Middle frontal gyrus (tissue), 1 donor: ENCODE results near the gene PLPPR3.
"Not testable (repeated sequence)": the region's sequence is repeated elsewhere in the genome, so short reads cannot be mapped to it uniquely, and the experiment has no call there.

ENCODE experiments used
- DNase-seq: peaks from one replicate; pipeline ENCODE4 v3.0.0-alpha.2; 2015; ENCODE audit warnings: low spot score; ENCODE audit errors: extremely low spot score

PLPPR3 gene

DNA sequence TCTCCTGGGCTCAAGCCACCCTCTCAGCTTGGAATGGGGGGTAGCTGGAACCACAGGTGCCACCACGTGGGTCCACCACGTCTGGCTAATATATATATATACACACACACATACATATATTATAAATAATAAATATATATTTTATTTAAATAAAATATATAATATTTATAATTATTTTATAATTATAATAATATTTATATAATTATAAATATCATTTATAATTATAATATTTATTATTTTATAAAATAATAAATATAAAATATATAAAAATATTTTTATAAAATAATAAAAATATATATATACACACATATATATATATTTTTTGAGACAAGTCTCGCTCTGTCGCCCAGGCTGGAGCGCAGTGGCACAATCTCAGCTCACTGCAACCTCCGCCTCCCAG is 32.8 kb upstream of the PLPPR3 start:
- DNase-seq, result no peak

DNA sequence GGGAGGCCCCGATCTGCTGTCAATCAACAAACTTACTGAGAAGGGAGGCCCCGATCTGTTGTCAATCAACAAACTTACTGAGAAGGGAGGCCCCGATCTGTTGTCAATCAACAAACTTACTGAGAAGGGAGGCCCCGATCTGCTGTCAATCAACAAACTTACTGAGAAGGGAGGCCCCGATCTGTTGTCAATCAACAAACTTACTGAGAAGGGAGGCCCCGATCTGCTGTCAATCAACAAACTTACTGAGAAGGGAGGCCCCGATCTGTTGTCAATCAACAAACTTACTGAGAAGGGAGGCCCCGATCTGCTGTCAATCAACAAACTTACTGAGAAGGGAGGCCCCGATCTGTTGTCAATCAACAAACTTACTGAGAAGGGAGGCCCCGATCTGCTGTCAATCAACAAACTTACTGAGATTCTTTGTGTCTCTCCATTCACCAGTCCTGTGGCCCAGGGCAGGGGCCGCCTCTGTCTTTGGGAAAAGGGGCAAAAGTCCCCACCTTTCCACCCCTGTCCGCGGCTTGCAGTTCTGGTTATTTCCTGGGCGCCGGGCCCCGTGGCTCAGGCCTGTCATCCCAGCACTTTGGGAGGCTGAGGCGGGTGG is 32.0 kb upstream of the PLPPR3 start:
- not testable (repeated sequence) for DNase-seq

DNA sequence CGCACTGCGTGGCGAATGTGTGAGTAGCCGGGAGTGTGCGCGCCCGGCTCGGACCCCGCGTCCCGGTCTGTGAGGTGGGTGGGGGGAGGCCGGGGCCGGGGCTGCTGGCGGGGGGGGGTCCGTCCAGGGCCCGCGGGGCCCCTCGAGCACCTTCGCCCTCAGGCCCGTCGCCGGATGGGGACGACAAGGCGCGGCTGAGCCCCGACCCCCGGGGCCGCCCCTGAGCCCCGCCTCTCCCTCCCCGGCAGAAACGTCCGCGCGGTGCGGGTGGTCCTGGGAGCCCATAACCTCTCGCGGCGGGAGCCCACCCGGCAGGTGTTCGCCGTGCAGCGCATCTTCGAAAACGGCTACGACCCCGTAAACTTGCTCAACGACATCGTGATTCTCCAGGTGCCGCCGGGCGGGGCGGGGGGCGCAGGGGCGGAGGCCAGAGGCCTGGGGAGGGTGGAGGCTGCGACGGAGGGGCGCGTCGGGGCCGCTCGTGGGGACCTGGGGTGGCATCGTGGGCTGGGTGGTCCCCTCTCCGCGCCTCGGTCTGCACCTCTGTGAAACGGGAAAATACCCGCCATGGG is 31.3 kb upstream of the PLPPR3 start:
- no peak for DNase-seq

DNA sequence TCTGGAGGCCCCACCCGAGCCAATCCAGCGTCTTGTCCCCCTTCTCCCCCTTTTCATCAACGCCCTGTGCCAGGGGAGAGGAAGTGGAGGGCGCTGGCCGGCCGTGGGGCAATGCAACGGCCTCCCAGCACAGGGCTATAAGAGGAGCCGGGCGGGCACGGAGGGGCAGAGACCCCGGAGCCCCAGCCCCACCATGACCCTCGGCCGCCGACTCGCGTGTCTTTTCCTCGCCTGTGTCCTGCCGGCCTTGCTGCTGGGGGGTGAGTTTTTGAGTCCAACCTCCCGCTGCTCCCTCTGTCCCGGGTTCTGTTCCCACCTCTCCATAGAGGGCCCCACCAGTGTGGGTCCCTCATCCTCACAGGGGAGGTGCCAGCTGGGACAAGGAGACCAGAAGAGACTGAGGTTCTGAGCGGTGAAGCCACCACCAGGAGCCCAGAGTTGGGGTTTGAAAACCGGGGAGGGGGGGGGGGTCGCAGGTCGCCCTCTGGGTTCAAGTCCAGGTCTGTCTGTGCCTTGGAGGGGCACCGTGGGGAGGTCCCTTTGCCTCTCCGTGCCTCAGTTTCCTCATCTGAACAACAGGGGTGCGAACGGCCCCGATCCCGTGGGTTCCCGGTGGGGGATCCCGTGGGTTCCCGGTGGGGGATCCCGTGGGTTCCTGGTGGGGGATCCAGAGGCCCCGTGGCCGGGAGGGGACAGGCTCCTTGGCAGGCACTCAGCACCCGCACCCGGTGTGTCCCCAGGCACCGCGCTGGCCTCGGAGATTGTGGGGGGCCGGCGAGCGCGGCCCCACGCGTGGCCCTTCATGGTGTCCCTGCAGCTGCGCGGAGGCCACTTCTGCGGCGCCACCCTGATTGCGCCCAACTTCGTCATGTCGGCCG is 30.6 kb upstream of the PLPPR3 start, which contains the start of gene ELANE:
Gene ELANE, plus strand, starts transcription at position 168 of the 878 bp plus-strand sequence. Its CDS starts 26 bp downstream, at position 194.
- DNase-seq, result no peak

DNA sequence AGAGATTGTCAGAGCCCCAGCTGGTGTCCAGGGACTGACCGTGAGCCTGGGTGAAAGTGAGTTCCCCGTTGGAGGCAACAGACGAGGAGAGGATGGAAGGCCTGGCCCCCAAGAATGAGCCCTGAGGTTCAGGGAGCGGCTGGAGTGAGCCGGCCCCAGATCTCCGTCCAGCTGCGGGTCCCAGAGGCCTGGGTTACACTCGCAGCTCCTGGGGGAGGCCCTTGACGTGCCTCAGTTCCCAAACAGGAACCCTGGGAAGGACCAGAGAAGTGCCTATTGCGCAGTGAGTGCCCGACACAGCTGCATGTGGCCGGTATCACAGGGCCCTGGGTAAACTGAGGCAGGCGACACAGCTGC is 29.2 kb upstream of the PLPPR3 start:
- no peak for DNase-seq

DNA sequence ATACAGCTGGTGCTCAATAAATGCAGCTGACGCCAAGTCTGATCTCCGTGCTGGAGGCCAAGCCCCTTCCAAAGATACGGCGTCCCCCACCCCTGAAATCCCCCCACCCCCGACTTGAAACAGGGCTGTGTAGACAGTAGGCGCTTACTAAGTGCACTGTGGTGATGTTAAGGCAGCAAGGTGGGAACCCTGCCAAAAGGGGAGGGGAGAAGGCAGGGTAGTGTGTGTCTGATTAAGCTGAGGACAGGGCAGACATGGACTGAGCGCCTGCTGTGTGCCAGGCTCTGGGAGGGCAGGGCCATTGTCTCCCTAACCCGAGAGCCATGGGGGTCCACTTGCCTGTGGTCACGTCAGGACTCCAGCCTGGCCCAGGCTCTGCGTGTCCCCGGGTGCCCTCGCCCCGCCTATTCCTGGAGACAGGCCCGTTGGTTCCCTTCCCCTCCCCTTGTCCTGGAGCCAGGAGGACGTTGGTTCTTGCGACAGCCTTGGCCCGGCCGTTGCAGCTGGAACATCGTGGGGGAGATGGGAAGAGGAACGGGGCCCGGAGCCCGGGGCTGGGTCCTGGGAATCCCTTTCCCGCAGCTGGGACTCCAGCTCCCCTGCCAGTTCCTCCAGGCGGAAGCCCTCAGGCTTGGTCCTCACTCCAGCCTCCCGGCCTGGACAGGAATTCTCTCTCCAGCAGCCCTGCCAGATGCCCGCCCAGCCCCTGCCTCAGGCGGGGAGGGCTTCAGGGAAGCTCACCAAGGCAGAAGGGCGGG is 28.6 kb upstream of the PLPPR3 start:
- no peak for DNase-seq

DNA sequence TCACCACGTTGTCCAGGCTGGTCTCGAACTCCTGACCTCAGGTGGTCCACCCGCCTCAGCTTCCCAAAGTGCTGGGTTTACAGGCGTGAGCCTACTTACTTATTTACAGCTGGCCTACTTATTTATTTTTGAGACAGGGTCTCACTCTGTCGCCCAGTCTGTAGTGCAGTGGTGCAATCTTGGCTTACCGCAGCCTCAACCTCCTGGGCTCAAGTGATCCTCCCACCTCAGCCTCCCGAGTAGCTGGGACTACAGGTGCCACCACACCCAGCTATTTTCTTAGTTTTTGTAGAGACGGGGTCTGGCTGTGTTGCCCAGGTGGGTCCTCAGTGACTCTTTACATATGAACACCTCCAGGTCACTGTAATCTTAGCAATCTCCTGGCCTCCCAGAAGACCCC is 27.4 kb upstream of the PLPPR3 start:
- DNase-seq, result not testable (repeated sequence)

DNA sequence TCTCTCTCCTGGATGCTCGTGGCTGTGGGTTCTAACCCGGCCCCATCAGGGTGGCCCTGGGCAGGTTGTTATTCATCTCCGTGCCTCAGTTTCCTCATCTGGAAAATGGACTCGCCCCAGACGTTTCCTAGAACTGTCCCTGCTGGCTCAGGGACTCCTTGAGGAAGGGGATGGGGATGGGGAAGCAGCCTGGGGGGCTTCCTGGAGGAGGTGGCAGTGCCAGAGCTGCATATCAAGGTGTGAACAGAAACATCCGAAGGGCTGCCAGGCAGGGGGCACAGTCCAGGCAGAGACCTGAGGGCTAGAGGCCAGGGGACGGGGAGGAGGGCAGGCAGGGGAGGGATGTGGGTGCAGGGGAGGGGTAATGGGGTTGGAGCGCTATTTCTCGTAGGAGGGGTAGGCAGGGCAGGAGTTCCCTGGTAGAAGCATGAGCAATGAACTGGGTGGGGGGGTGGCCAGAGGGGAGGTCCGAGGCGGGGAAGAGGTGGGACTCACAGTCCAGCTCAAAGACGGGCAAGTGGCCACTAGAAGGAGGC is 26.7 kb upstream of the PLPPR3 start:
- DNase-seq, result no peak

DNA sequence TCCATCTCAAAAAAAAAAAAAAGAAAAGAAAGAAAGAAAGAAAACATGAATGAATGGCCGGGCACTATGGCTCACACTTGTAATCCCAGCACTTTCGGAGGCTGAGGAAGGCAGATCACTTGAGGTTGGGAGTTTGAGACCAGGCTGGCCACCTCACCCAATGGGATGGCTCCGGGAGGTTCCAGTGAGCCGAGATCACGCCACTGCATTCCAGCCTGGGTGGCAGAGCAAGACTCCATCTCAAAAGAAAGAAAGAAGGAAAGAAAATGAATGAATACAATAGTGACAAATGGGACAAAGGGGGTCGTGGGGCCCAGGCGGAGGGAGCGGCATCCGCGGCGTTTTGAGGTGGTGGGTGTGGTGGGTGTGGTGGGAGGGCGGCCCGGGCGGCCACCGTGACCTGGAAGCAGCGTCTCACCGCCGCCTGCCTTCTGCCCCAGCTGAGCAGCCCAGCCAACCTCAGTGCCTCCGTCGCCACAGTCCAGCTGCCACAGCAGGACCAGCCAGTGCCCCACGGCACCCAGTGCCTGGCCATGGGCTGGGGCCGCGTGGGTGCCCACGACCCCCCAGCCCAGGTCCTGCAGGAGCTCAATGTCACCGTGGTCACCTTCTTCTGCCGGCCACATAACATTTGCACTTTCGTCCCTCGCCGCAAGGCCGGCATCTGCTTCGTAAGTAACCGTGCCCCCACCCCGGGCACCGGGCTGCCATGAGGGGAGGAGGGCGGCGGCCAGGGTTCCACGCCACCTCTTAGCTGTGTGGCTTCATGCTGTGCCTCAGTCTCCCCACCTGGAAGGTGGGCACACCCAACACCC is 24.2 kb upstream of the PLPPR3 start:
- no peak for DNase-seq

DNA sequence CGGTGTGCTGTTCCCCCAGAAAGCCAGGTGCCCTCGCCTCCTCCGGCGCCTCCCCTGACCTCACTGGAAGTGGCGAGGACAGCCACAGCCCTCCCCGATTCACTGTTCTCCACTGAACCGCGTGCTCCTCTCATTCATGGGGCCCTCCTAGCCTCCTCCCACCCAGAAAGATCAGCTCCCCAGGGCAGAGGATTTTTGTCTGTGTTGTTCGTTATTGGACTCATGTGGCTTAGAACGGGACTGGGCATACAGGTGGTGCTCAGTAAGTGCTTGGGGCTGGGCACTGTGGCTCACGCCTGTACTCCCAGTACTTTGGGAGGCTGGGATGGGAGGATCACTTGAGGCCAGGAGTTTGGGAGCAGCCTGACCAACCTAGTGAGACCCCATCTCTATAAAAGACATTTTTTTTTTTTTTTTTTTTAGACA is 22.8 kb upstream of the PLPPR3 start:
- DNase-seq, result no peak

DNA sequence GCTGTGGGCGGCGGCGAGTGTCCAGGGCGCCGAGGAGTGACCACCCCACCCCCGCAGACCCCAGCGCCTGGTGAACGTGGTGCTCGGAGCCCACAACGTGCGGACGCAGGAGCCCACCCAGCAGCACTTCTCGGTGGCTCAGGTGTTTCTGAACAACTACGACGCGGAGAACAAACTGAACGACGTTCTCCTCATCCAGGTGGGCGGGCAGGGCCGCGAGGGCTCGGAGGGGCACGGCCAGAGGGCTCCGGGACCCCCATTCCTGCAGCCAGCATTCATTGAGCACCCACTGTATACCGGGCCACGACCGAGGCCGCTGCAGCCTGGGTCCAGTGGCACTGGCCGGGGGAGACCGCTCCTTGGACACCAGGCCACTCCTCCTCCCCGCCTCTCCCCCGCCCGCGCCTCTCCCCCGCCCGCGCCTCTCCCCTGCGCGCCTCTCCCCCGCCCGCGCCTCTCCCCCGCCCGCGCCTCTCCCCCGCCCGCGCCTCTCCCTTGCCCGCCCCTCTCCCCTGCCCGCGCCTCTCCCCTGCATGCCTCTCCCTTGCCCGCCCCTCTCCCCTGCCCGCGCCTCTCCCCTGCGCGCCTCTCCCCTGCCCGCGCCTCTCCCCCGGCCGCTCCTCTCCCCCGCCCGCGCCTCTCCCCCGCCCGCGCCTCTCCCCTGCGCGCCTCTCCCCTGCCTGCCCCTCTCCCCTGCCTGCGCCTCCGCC is 22.2 kb upstream of the PLPPR3 start:
- no peak for DNase-seq

DNA sequence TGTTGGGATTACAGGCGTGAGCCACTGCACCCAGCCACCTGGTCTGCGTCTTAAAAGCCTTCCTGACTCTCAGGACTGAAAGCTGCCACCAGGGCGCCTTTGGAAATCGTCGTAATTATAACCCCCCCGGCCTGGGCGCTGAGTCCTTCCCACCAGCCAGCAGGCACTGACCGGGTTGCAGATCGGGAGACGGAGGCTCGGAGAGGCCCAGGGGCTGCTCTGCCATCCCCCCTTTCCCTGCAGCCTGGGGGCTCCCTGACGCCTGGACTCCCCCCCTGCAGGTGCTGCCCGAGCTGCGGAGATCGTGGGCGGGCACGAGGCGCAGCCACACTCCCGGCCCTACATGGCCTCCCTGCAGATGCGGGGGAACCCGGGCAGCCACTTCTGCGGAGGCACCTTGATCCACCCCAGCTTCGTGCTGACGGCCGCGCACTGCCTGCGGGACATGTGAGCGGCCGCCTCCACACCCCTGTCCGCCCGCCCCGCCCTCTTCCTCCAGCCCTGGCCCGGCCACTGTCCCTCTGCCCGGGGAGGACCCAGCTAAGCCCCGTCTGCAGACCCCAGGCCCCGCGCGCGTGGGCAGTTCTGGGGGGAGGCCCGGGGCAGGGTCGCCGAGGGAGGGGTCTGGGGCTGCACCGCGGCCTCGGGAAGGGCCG is 21.6 kb upstream of the PLPPR3 start:
- no peak for DNase-seq

DNA sequence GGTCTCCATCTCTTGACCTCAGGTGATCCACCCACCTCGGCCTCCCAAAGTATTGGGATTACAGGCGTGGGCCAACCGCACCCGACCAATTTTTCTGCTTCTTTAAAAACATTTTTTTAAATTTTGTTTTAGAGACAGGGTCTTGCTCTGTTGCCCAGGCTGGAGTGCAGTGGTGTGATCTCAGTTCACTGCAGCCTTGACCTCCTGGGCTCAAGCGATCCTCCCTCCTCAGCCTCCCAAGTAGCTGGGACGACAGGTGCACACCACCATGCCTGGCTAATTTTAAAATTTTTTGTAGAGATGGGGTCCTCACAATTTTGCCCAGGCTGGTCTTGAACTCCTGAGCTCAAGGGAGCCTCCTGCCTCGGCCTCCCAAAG is 21.0 kb upstream of the PLPPR3 start:
- not testable (repeated sequence) for DNase-seq

DNA sequence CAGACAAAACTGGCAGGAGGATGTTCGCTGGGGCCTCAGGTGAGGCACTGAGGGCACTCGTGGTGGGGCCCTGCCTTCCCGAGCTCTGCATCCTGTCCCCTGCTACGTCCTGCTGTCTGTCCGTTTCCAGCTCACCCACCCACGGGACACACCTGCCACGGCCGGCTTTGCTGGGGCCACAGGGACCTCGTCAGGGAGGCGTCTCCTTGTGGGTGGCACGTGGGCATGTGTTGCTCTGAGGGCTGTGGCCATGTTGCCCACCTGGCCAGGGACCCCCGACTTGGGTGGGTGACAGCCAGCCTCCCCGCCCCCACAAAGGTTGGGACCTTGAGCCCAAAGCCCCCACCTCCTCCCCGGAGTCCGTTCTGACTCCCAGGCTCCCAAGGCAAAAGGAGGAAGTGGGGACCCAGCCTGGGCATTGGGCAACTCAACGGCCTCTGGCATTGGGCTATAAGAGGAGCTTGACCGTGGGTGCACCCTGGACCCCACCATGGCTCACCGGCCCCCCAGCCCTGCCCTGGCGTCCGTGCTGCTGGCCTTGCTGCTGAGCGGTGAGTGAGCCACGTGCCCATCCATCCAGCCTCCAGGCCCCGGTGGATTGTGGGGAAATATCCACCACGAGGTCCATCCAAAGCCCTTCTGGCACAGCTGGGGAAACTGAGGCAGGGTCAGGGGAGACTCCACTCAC is 18.9 kb upstream of the PLPPR3 start, which contains the start of gene PRTN3:
Gene PRTN3, plus strand, starts transcription at position 481 of the 688 bp plus-strand sequence. Its CDS starts 10 bp downstream, at position 491.
- DNase-seq, result no peak

DNA sequence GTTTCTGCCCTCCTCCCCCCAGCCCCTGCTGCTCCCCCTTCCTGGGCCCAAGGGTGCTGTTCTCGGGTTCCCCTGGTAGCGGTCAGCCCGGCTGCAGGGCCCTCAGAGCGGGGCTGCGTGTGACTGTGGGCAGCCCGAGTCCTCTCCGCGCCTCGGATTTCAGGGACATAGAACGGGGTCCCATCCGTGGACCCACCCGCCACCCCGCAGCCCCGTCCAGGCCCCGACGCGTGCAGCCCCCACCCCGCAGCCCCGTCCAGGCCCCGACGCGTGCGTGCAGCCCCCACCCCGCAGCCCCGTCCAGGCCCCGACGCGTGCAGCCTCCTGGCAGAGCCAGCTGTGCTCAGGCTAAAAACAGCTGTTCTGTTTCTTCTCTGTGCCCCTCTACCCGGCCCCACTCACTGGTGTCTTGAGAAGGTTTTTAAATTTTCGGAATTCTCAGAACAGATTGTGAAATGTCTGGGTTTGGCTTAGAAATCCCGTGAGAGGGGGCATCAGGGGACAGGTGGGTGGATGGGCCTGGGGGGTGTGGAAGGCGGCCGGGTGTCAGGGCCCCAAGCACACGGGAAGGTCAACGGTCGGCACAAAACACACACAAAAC is 13.6 kb upstream of the PLPPR3 start:
- DNase-seq, result no peak

DNA sequence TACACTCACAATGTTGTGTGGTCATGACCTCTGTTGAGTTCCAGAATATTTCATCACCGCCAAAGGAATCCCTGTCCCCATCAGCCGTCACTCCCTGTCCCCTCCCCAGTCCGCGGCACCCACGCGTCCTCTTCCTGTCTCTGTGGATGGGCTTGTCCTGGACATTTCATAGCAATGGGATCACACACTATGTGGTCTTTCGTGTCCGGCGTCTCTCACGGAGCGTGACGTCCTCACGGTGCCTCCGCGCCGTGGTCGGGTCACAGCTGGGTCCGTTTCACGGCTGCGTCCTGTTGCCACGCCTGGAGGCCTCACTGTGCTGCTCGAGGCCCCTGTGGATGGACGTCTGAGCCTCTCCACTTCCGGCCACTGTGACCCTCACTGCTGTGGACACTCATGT is 12.5 kb upstream of the PLPPR3 start:
- DNase-seq, result no peak

DNA sequence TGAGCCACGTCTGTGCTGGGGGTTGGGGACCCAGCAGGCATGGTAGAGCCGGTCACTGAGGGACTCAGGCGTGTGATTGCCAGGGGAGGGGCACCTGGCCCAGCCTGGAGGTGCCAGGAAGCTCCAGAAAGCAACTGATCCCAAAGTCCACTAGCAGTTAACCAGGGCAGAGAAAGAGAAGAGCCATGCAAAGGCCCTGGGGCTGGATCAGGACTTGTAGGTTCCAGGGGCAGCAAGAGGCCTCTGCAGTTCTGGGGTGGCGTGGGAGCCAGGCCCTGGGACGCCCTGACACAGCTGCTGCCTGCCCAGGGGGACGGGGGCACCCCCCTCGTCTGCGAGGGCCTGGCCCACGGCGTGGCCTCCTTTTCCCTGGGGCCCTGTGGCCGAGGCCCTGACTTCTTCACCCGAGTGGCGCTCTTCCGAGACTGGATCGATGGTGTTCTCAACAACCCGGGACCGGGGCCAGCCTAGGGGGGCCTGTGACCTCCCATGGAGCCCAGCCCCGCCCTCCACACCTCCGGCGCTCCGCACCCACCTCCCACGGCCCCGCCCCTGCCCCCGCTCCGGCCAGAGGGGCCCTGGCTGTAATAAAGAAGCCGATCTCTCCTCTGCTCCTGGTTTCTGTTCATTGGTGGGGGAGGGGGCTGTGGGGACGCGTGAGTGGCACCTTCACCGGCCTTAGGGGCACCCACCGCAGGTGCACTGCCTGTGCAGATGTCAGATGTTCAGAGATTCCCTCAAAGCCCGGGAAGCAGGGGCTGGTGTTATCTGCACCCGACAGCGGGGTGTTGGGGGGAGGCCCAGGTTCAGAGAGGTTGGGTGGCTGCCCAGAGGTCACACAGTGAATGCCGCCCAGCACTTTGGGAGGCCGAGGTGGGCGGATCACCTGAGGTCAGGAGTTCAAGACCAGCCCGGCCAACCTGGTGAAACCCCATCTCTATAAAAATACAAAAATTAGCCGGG is 9.9 kb upstream of the PLPPR3 start:
- DNase-seq, result no peak
